GM21390 (cell line): ENCODE results near the gene ZNF683.

Experiments used
- ATAC-seq: cut with Tn5 transposase; IDR thresholded peaks from one replicate; pipeline ENCODE4 v1.9.1; 2021; ENCODE audit not compliant: unreplicated experiment

The ZNF683 gene

GRCh38 chr1:26359981-26360806 is 12.4 kb downstream of the ZNF683 start:
- no peak for ATAC-seq

- ATAC-seq, result no peak
Observed at GRCh38 chr1:26358411-26359384, 13.9 kb downstream of the ZNF683 start.

GRCh38 chr1:26357121-26357602 is 15.4 kb downstream of the ZNF683 start:
- no peak for ATAC-seq

- no peak for ATAC-seq
Observed at GRCh38 chr1:26356106-26356505, 16.4 kb downstream of the ZNF683 start.

GRCh38 chr1:26354972-26355371 is 17.6 kb downstream of the ZNF683 start:
- no peak for ATAC-seq

- no peak for ATAC-seq
Observed at GRCh38 chr1:26353976-26354820, 18.4 kb downstream of the ZNF683 start, which contains the start of gene CRYBG2. TSS of gene CRYBG2 (minus strand) at chr1:26354130. CDS start at chr1:26346657, 7,473 bp downstream.

- ATAC-seq, result no peak
Observed at GRCh38 chr1:26353210-26353859, 19.2 kb downstream of the ZNF683 start.

- no peak for ATAC-seq
Observed at GRCh38 chr1:26352338-26352679, 20.2 kb downstream of the ZNF683 start.

- ATAC-seq, result no peak
Observed at GRCh38 chr1:26351590-26352337, 20.8 kb downstream of the ZNF683 start.

- ATAC-seq, result no peak
Observed at GRCh38 chr1:26350701-26351589, 21.6 kb downstream of the ZNF683 start.

GRCh38 chr1:26350343-26350700 is 22.2 kb downstream of the ZNF683 start:
- no peak for ATAC-seq

GRCh38 chr1:26349877-26350244 is 22.7 kb downstream of the ZNF683 start:
- ATAC-seq, result no peak

GRCh38 chr1:26349188-26349876 is 23.2 kb downstream of the ZNF683 start:
- ATAC-seq, result no peak

- no peak for ATAC-seq
Observed at GRCh38 chr1:26346274-26347033, 26.1 kb downstream of the ZNF683 start.

- ATAC-seq, result no peak
Observed at GRCh38 chr1:26345718-26346117, 26.8 kb downstream of the ZNF683 start.

- no peak for ATAC-seq
Observed at GRCh38 chr1:26344147-26344920, 28.2 kb downstream of the ZNF683 start.

- no peak for ATAC-seq
Observed at GRCh38 chr1:26340047-26340481, 32.5 kb downstream of the ZNF683 start.
